NB4 (cell line): ENCODE measurements around the gene TMEM174.

ENCODE experiments used
- MYC ChIP-seq: IDR thresholded peaks from 2 replicates; pipeline ENCODE4 v1.6.1; 2011; ENCODE audit warnings: low read depth, low read length
- POLR2A ChIP-seq: IDR thresholded peaks from 2 replicates; pipeline ENCODE4 v1.6.1; 2011; ENCODE audit warnings: mild to moderate bottlenecking; ENCODE audit not compliant: insufficient read length; ENCODE audit errors: extremely low read depth
- TF ChIP-seq, protein P1 (sequence below): IDR thresholded peaks from one replicate; pipeline ENCODE4 v1.5.1; 2012; ENCODE audit warnings: low read depth, low read length
- TF ChIP-seq, protein P2 (sequence below): IDR thresholded peaks from 2 replicates; pipeline ENCODE4 v1.6.1; 2011; ENCODE audit warnings: low read depth, low read length

DNA sequence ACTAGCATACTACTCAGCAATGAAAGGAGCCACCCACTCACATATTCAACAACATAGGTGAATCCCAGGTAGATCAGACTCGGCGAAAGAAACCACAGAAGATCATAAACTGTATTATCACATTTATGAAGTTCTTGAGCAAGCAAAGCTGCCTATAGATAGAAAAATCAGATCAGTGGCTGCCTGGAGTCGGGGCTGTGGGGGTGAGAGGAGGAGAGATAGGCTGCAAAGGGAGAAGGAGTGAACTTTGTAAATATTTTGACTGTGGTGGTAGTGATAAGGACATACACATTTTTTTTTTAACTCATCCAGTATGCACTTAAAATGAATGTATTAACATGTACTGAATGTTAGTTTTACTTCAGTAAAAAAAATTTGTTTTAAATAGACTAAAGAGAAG is 23.5 kb upstream of the TMEM174 start:
- TF ChIP-seq, protein P1, sequence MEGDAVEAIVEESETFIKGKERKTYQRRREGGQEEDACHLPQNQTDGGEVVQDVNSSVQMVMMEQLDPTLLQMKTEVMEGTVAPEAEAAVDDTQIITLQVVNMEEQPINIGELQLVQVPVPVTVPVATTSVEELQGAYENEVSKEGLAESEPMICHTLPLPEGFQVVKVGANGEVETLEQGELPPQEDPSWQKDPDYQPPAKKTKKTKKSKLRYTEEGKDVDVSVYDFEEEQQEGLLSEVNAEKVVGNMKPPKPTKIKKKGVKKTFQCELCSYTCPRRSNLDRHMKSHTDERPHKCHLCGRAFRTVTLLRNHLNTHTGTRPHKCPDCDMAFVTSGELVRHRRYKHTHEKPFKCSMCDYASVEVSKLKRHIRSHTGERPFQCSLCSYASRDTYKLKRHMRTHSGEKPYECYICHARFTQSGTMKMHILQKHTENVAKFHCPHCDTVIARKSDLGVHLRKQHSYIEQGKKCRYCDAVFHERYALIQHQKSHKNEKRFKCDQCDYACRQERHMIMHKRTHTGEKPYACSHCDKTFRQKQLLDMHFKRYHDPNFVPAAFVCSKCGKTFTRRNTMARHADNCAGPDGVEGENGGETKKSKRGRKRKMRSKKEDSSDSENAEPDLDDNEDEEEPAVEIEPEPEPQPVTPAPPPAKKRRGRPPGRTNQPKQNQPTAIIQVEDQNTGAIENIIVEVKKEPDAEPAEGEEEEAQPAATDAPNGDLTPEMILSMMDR = no peak
- TF ChIP-seq POLR2A = no peak
- no peak for TF ChIP-seq MYC
- TF ChIP-seq, protein P2, sequence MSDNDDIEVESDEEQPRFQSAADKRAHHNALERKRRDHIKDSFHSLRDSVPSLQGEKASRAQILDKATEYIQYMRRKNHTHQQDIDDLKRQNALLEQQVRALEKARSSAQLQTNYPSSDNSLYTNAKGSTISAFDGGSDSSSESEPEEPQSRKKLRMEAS = no peak
